ENCODE measurements around the gene SIK2. TPM values are rescaled to one million over a fixed set of nuclear protein-coding genes. Genes with fewer than 3 reads are reported as not detected.

The SIK2 gene
- total RNA-seq, 1 donor from 2014 or later, result 26.3 TPM

GRCh38 chr11:111582163-111582562, 20.1 kb upstream of the SIK2 start:
- no peaks in the 10 kb centered on the region for H3K4me1 ChIP-seq
- DNase-seq, result no peak
- no peak for TF ChIP-seq CTCF (IDR thresholded peaks at IDR 0.05)
- no peak overlapping the region for H3K4me3 ChIP-seq
- intact Hi-C loops (cut with DNase I), result no loop called here
- H3K36me3 ChIP-seq, result no peaks in the 10 kb centered on the region
- ATAC-seq, result no peak
- no peaks in the 10 kb centered on the region for H3K27me3 ChIP-seq (ENCODE audit: low read depth)
- no peak overlapping the region for H3K27ac ChIP-seq
- no peaks in the 10 kb centered on the region for H3K9me3 ChIP-seq

- Histone ChIP-seq H3K4me3 (no peak overlapping the region), H3K27me3 (ENCODE audit: low read depth) (no peaks in the 10 kb centered on the region), H3K9me3 (no peaks in the 10 kb centered on the region), H3K4me1 (no peaks in the 10 kb centered on the region), H3K27ac (no peak overlapping the region), H3K36me3 (no peaks in the 10 kb centered on the region)
- ATAC-seq (no peak), DNase-seq (no peak)
- no peak for TF ChIP-seq CTCF (IDR thresholded peaks at IDR 0.05)
- intact Hi-C loops (cut with DNase I), result no loop called here
These were observed 19.4 kb upstream of the SIK2 start for GRCh38 chr11:111582881-111583280.

- DNase-seq, result peak; percentile 57
- Histone ChIP-seq H3K4me1 (no peaks in the 10 kb centered on the region), H3K27ac (no peak overlapping the region), H3K27me3 (ENCODE audit: low read depth) (no peaks in the 10 kb centered on the region), H3K4me3 (no peak overlapping the region), H3K36me3 (no peaks in the 10 kb centered on the region), H3K9me3 (no peaks in the 10 kb centered on the region)
- intact Hi-C loops (cut with DNase I), result no loop called here
- no peak for TF ChIP-seq CTCF (IDR thresholded peaks at IDR 0.05)
- no peak for ATAC-seq
These were observed 16.9 kb upstream of the SIK2 start for GRCh38 chr11:111585371-111585770.

GRCh38 chr11:111586388-111586831, 15.8 kb upstream of the SIK2 start:
- TF ChIP-seq CTCF (IDR thresholded peaks at IDR 0.05), result peak; percentile 52
- no peak overlapping the region for H3K27ac ChIP-seq
- H3K4me3 ChIP-seq, result no peak overlapping the region
- ATAC-seq (peak; percentile 46 to 71), DNase-seq (no peak)
- intact Hi-C loops (cut with DNase I), result no loop called here
- no peaks in the 10 kb centered on the region for H3K4me1 ChIP-seq
- no peaks in the 10 kb centered on the region for H3K9me3 ChIP-seq
- no peaks in the 10 kb centered on the region for H3K36me3 ChIP-seq
- no peaks in the 10 kb centered on the region for H3K27me3 ChIP-seq (ENCODE audit: low read depth)

- Histone ChIP-seq H3K4me1 (no peaks in the 10 kb centered on the region), H3K36me3 (no peaks in the 10 kb centered on the region), H3K27ac (no peak overlapping the region), H3K27me3 (ENCODE audit: low read depth) (no peaks in the 10 kb centered on the region), H3K9me3 (no peaks in the 10 kb centered on the region), H3K4me3 (no peak overlapping the region)
- ATAC-seq, result no peak
- DNase-seq, result no peak
- intact Hi-C loops (cut with DNase I), result no loop called here
- TF ChIP-seq CTCF (IDR thresholded peaks at IDR 0.05), result no peak
These were observed 13.1 kb upstream of the SIK2 start for GRCh38 chr11:111589114-111589513.

Data from lower lobe of right lung (tissue), 2 donors.